Suppressor macrophage treated with lipopolysaccharide for 1 hour (primary cell): ENCODE results near the gene FAM3A.

Experiments
- DNase-seq, 3 donors: peaks; one replicate each; pipeline ENCODE4 v3.0.0-alpha.2; 2020 to 2022

FAM3A gene

GRCh38 chrX:154532690-154533089 lies 16.7 kb upstream of the FAM3A start:
- no peak for DNase-seq

GRCh38 chrX:154531626-154532025 lies 15.6 kb upstream of the FAM3A start:
- no peak for DNase-seq

GRCh38 chrX:154530286-154530685 lies 14.3 kb upstream of the FAM3A start:
- no peak for DNase-seq

GRCh38 chrX:154529206-154529612 lies 13.2 kb upstream of the FAM3A start:
- DNase-seq: no peak

GRCh38 chrX:154526901-154527675 lies 11.1 kb upstream of the FAM3A start:
- peak; percentile 69 to 71 (median 70) for DNase-seq

GRCh38 chrX:154525606-154526490 lies 9.8 kb upstream of the FAM3A start:
- no peak for DNase-seq

- DNase-seq: no peak
Measured at GRCh38 chrX:154519389-154519788, 3.4 kb upstream of the FAM3A start.

GRCh38 chrX:154517101-154517781 lies 1.2 kb upstream of the FAM3A start:
- no peak for DNase-seq

- DNase-seq: peak in 1 of 3 donors; percentile 17
Measured at GRCh38 chrX:154516656-154517100, 646 bp upstream of the FAM3A start.

- DNase-seq: no peak
Measured at GRCh38 chrX:154515090-154515965, 704 bp downstream of the FAM3A start.

GRCh38 chrX:154513716-154514115 lies 2.3 kb downstream of the FAM3A start:
- peak in 1 of 3 donors; percentile 26 for DNase-seq

- no peak for DNase-seq
Measured at GRCh38 chrX:154512879-154513553, 3.0 kb downstream of the FAM3A start.

GRCh38 chrX:154511761-154512160 lies 4.3 kb downstream of the FAM3A start:
- DNase-seq: no peak

GRCh38 chrX:154509455-154509854 lies 6.6 kb downstream of the FAM3A start:
- no peak for DNase-seq

GRCh38 chrX:154508384-154508745 lies 7.7 kb downstream of the FAM3A start:
- no peak for DNase-seq

GRCh38 chrX:154507673-154508383 lies 8.2 kb downstream of the FAM3A start:
- DNase-seq: no peak

- DNase-seq: no peak
Measured at GRCh38 chrX:154506483-154507332, 9.3 kb downstream of the FAM3A start.

GRCh38 chrX:154505734-154506133 lies 10.3 kb downstream of the FAM3A start:
- DNase-seq: peak in 1 of 3 donors; percentile 44

- DNase-seq: no peak
Measured at GRCh38 chrX:154502989-154503388, 13.0 kb downstream of the FAM3A start.

GRCh38 chrX:154502098-154502497 lies 13.9 kb downstream of the FAM3A start:
- no peak for DNase-seq
